Osteoblast (primary cell): ENCODE results near the gene CSMD2. TPM values are rescaled to one million over a fixed set of nuclear protein-coding genes. Genes with fewer than 3 reads are reported as not detected.

ENCODE experiments used
- DNase-seq: peaks from one replicate; pipeline ENCODE4 v3.0.0; 2011; ENCODE audit warnings: low spot score, mixed read lengths; ENCODE audit not compliant: insufficient read length; ENCODE audit errors: missing footprints
- H2AFZ ChIP-seq: 2 replicates; pipeline ENCODE4 v1.6.0; 2011; ENCODE audit warnings: mild to moderate bottlenecking, low read length
- H3K27ac ChIP-seq: 2 replicates; pipeline ENCODE4 v1.5.1; 2011; ENCODE audit warnings: mild to moderate bottlenecking, low read depth, low read length, moderate library complexity
- H3K27me3 ChIP-seq: 2 replicates; pipeline ENCODE4 v1.6.0; 2012; ENCODE audit warnings: mild to moderate bottlenecking, control low read depth, inconsistent platforms, low read length, moderate library complexity; ENCODE audit not compliant: insufficient read depth
- H3K36me3 ChIP-seq: 2 replicates; pipeline ENCODE4 v1.5.1; 2011; ENCODE audit warnings: mild to moderate bottlenecking, low read length, control low read depth, moderate library complexity; ENCODE audit not compliant: insufficient read depth
- H3K4me1 ChIP-seq: 2 replicates; pipeline ENCODE4 v1.5.1; 2011; ENCODE audit warnings: mild to moderate bottlenecking, low read length, control low read depth, moderate library complexity; ENCODE audit not compliant: insufficient read depth
- H3K4me2 ChIP-seq: 2 replicates; pipeline ENCODE4 v1.6.0; 2011; ENCODE audit warnings: mild to moderate bottlenecking, low read length; ENCODE audit not compliant: insufficient read depth
- H3K4me3 ChIP-seq: fragments of 200-600 bp; sonication (generic); 3 replicates; pipeline ENCODE4 v1.5.1; 2012; ENCODE audit warnings: mild to moderate bottlenecking, low read length, inconsistent platforms; ENCODE audit not compliant: insufficient read depth
- H3K79me2 ChIP-seq: 2 replicates; pipeline ENCODE4 v1.6.0; 2012; ENCODE audit warnings: mild to moderate bottlenecking, low read length, control low read depth, inconsistent platforms; ENCODE audit not compliant: insufficient read depth
- H3K9me3 ChIP-seq: 2 replicates; pipeline ENCODE4 v1.5.1; 2011; ENCODE audit warnings: low read depth, low read length, control low read depth
- H4K20me1 ChIP-seq: 2 replicates; pipeline ENCODE4 v1.6.0; 2012; ENCODE audit warnings: mild to moderate bottlenecking, low read length, control low read depth; ENCODE audit not compliant: insufficient read depth
- total RNA-seq: library from RNA; depleted of rRNA; stranded (reverse); fragments of >200 nt; gene quantifications from 2 replicates; pipeline ENCODE4 v1.2.3, GENCODE V29; 2012
- TF ChIP-seq, protein P1 (sequence below): IDR thresholded peaks from 2 replicates; pipeline ENCODE4 v1.5.1; 2011; ENCODE audit warnings: mild to moderate bottlenecking, low read depth, low read length, moderate library complexity; ENCODE audit errors: extremely low read depth

CSMD2 gene
- total RNA-seq, 1 donor: 0.36 TPM

DNA sequence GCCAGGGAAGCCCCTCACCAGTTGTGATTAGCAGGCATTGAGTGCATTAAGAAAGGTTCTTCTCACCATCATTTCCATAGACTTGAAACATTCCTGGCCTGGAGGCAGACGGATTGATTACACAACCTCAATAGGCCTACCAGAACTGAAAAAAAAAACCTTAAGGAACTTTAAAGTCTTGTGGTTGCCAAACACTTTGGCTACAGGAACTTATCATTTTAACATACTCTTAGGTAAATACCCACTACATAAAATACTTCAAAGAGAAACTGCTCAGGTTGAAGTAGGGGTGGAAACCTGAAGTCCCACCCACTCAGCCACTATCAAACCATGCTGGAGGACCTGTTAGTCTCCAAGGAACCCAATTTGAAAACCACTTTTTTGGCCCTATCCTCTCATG, 323.5 kb downstream of the CSMD2 start:
- Histone ChIP-seq H3K79me2 (no peaks in the 10 kb centered on the region), H3K9me3 (no peaks in the 10 kb centered on the region), H3K27me3 (no peaks in the 10 kb centered on the region), H3K4me1 (no peaks in the 10 kb centered on the region), H3K4me3 (no peak overlapping the region), H3K27ac (no peak overlapping the region), H3K4me2 (no peak overlapping the region), H3K36me3 (no peaks in the 10 kb centered on the region), H4K20me1 (no peaks in the 10 kb centered on the region), H2AFZ (no peak overlapping the region)
- DNase-seq: no peak
- TF ChIP-seq, protein P1, sequence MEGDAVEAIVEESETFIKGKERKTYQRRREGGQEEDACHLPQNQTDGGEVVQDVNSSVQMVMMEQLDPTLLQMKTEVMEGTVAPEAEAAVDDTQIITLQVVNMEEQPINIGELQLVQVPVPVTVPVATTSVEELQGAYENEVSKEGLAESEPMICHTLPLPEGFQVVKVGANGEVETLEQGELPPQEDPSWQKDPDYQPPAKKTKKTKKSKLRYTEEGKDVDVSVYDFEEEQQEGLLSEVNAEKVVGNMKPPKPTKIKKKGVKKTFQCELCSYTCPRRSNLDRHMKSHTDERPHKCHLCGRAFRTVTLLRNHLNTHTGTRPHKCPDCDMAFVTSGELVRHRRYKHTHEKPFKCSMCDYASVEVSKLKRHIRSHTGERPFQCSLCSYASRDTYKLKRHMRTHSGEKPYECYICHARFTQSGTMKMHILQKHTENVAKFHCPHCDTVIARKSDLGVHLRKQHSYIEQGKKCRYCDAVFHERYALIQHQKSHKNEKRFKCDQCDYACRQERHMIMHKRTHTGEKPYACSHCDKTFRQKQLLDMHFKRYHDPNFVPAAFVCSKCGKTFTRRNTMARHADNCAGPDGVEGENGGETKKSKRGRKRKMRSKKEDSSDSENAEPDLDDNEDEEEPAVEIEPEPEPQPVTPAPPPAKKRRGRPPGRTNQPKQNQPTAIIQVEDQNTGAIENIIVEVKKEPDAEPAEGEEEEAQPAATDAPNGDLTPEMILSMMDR: no peak

DNA sequence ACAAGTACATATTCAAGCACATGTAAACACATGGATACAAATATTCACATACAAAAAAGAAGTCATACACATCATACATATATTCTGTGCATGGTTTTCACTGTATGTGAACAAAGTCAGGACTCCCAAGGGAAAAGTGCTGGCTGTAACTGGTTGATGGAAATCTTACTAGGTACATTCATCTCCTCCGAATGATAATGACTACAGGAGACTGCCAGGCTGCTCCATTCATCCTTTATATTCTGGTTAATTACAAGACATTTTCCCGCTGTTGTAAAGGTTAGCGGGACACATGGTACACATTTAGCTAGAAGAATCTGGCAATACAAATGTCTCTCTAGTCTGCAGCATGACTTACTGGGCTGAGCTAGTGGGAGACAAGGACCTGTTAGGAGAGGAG, 327.4 kb downstream of the CSMD2 start:
- TF ChIP-seq, protein P1: no peak
- H3K36me3 ChIP-seq: no peaks in the 10 kb centered on the region
- no peak overlapping the region for H3K4me2 ChIP-seq
- no peak for DNase-seq
- H4K20me1 ChIP-seq: no peaks in the 10 kb centered on the region
- H3K27ac ChIP-seq: no peak overlapping the region
- no peaks in the 10 kb centered on the region for H3K79me2 ChIP-seq
- no peak overlapping the region for H2AFZ ChIP-seq
- no peak overlapping the region for H3K4me3 ChIP-seq
- no peaks in the 10 kb centered on the region for H3K9me3 ChIP-seq
- no peaks in the 10 kb centered on the region for H3K4me1 ChIP-seq
- H3K27me3 ChIP-seq: no peaks in the 10 kb centered on the region

DNA sequence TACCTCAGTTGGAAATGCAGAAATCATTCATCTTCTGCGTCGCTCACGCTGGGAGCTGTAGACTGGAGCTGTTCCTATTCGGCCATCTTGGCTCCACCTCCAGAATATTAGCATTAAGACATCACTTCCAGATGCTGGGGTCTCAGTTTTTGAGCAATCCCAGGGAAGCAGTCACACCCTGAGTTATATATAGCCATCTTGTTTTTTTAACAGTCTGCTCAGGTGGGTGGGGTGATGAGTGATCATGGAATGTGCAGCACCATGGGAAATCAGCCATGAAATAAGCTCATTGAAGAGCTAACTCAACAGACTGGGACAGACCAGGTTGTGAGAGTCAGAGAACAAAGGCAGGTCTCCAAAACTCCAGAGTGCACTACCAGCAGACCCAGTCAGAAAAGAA, 328.1 kb downstream of the CSMD2 start:
- H3K4me1 ChIP-seq: no peaks in the 10 kb centered on the region
- no peaks in the 10 kb centered on the region for H3K27me3 ChIP-seq
- H2AFZ ChIP-seq: no peak overlapping the region
- H4K20me1 ChIP-seq: no peaks in the 10 kb centered on the region
- no peak overlapping the region for H3K27ac ChIP-seq
- H3K4me2 ChIP-seq: no peak overlapping the region
- TF ChIP-seq, protein P1: no peak
- H3K4me3 ChIP-seq: no peak overlapping the region
- DNase-seq: no peak
- no peaks in the 10 kb centered on the region for H3K79me2 ChIP-seq
- no peaks in the 10 kb centered on the region for H3K36me3 ChIP-seq
- H3K9me3 ChIP-seq: no peaks in the 10 kb centered on the region

DNA sequence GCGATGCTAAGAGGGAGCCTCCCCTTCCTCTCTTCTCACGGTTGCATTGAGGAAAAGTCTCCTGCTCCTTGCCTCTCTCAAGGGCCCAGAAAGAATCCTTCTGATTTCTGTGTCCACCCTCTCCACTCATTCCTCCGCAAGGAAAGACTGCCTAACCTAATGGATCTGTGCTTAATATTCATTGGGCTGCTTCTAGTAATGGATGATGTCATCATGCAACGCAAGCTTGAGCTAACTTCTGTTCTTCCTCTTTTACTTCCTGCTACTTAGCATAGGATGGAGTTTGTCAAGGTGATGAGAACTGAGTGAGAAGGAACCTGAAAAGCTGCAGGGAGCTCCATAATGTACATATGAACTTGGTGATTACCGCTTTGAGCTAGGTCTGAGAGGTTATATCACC, 336.4 kb downstream of the CSMD2 start:
- TF ChIP-seq, protein P1: no peak
- H3K4me2 ChIP-seq: no peak overlapping the region
- H4K20me1 ChIP-seq: no peaks in the 10 kb centered on the region
- H3K9me3 ChIP-seq: no peaks in the 10 kb centered on the region
- H3K36me3 ChIP-seq: no peaks in the 10 kb centered on the region
- DNase-seq: no peak
- H3K4me1 ChIP-seq: no peaks in the 10 kb centered on the region
- no peaks in the 10 kb centered on the region for H3K79me2 ChIP-seq
- H2AFZ ChIP-seq: no peak overlapping the region
- no peak overlapping the region for H3K4me3 ChIP-seq
- H3K27ac ChIP-seq: no peak overlapping the region
- no peaks in the 10 kb centered on the region for H3K27me3 ChIP-seq
